H9 (cell line): ENCODE data around the gene ZSCAN5C. TPM values are rescaled to one million over a fixed set of nuclear protein-coding genes. Genes with fewer than 3 reads are reported as not detected.
A peak's percentile ranks its signal among the peaks of the same experiment; 100 is the strongest.

Source experiments
- DNase-seq: peaks from one replicate; pipeline ENCODE4 v3.0.0-alpha.2; 2017
- H2AFZ ChIP-seq: one replicate; pipeline ENCODE4 v1.6.1; 2013; ENCODE audit warnings: mild to moderate bottlenecking, low read length, control low read depth, moderate library complexity
- H2AK5ac ChIP-seq: 2 replicates; pipeline ENCODE4 v1.6.1; 2013; ENCODE audit warnings: low read length, control low read depth, mixed read lengths; ENCODE audit not compliant: insufficient read length
- H2BK120ac ChIP-seq: one replicate; pipeline ENCODE4 v1.6.1; 2013; ENCODE audit warnings: low read depth, mild to moderate bottlenecking, low read length, control low read depth, inconsistent platforms; ENCODE audit not compliant: poor library complexity, severe bottlenecking
- H2BK12ac ChIP-seq: 2 replicates; pipeline ENCODE4 v1.6.1; 2013; ENCODE audit warnings: low read length, control low read depth, mixed read lengths, low read depth; ENCODE audit not compliant: insufficient read length
- H2BK15ac ChIP-seq: 2 replicates; pipeline ENCODE4 v1.6.1; 2013; ENCODE audit warnings: low read depth, low read length, control low read depth
- H2BK20ac ChIP-seq: one replicate; pipeline ENCODE4 v1.6.1; 2013; ENCODE audit warnings: low read depth, mild to moderate bottlenecking, low read length, control low read depth, inconsistent platforms; ENCODE audit not compliant: poor library complexity, severe bottlenecking
- H2BK5ac ChIP-seq: 2 replicates; pipeline ENCODE4 v1.6.1; 2013; ENCODE audit warnings: low read length, control low read depth, mixed read lengths; ENCODE audit not compliant: insufficient read length
- H3K14ac ChIP-seq: 2 replicates; pipeline ENCODE4 v1.6.1; 2013; ENCODE audit warnings: low read length, control low read depth; ENCODE audit not compliant: insufficient read depth
- H3K18ac ChIP-seq: 2 replicates; pipeline ENCODE4 v1.6.1; 2013; ENCODE audit warnings: low read depth, mild to moderate bottlenecking, mixed read lengths, low read length, control low read depth; ENCODE audit not compliant: insufficient read length
- H3K23ac ChIP-seq: 2 replicates; pipeline ENCODE4 v1.6.1; 2013; ENCODE audit warnings: low read length, control low read depth, mixed read lengths, low read depth; ENCODE audit not compliant: insufficient read length
- H3K23me2 ChIP-seq: 2 replicates; pipeline ENCODE4 v1.6.1; 2013; ENCODE audit warnings: low read depth, mild to moderate bottlenecking, mixed read lengths, low read length, control low read depth; ENCODE audit not compliant: insufficient read length, poor library complexity, severe bottlenecking
- H3K27ac ChIP-seq: 2 replicates; pipeline ENCODE4 v1.5.1; 2013; ENCODE audit warnings: low read length, control low read depth, mixed read lengths, low read depth; ENCODE audit not compliant: insufficient read length
- H3K27me3 ChIP-seq: 2 replicates; pipeline ENCODE4 v1.6.1; 2013; ENCODE audit warnings: low read length, control low read depth, inconsistent platforms; ENCODE audit not compliant: insufficient read depth
- H3K4ac ChIP-seq: 2 replicates; pipeline ENCODE4 v1.6.1; 2013; ENCODE audit warnings: low read depth, mild to moderate bottlenecking, control low read depth, inconsistent platforms, low read length, moderate library complexity
- H3K4me1 ChIP-seq: 2 replicates; pipeline ENCODE4 v1.6.1; 2013; ENCODE audit warnings: low read length, control low read depth, inconsistent platforms; ENCODE audit not compliant: insufficient read depth
- H3K4me2 ChIP-seq: 2 replicates; pipeline ENCODE4 v1.6.1; 2013; ENCODE audit warnings: low read length, control low read depth, mixed read lengths; ENCODE audit not compliant: insufficient read length, insufficient read depth
- H3K56ac ChIP-seq: 2 replicates; pipeline ENCODE4 v1.6.1; 2013; ENCODE audit warnings: low read depth, mild to moderate bottlenecking, mixed read lengths, low read length, control low read depth; ENCODE audit not compliant: insufficient read length
- H3K79me1 ChIP-seq: 2 replicates; pipeline ENCODE4 v1.6.1; 2013; ENCODE audit warnings: low read depth, mild to moderate bottlenecking, moderate library complexity, low read length, control low read depth, inconsistent platforms; ENCODE audit not compliant: insufficient read depth, poor library complexity, severe bottlenecking
- H3K79me2 ChIP-seq: 2 replicates; pipeline ENCODE4 v1.6.1; 2013; ENCODE audit warnings: low read length, control low read depth, inconsistent platforms; ENCODE audit not compliant: insufficient read depth
- H3K9ac ChIP-seq: 2 replicates; pipeline ENCODE4 v1.6.1; 2013; ENCODE audit warnings: low read length, control low read depth, mixed read lengths; ENCODE audit not compliant: insufficient read length; ENCODE audit errors: extremely low read depth
- H3K9me3 ChIP-seq: one replicate; pipeline ENCODE4 v1.6.1; 2013; ENCODE audit warnings: low read depth, low read length, inconsistent platforms; ENCODE audit not compliant: control insufficient read depth
- H3T11ph ChIP-seq: one replicate; pipeline ENCODE4 v1.6.1; 2013; ENCODE audit warnings: mild to moderate bottlenecking, low read length, control low read depth, inconsistent platforms
- H4K20me1 ChIP-seq: one replicate; pipeline ENCODE4 v1.6.1; 2013; ENCODE audit not compliant: control insufficient read depth, insufficient read length, insufficient read depth
- H4K5ac ChIP-seq: 2 replicates; pipeline ENCODE4 v1.6.1; 2013; ENCODE audit warnings: low read depth, mild to moderate bottlenecking, mixed read lengths, low read length, control low read depth; ENCODE audit not compliant: insufficient read length
- H4K8ac ChIP-seq: replicated peaks from 2 replicates; pipeline ENCODE4 v1.6.1; 2013; ENCODE audit warnings: low read length, control low read depth, mixed read lengths, low read depth; ENCODE audit not compliant: insufficient read length
- H4K91ac ChIP-seq: 2 replicates; pipeline ENCODE4 v1.6.1; 2013; ENCODE audit warnings: low read depth, mild to moderate bottlenecking, moderate library complexity, mixed read lengths, low read length, control low read depth; ENCODE audit not compliant: insufficient read length
- H3K27ac Mint-ChIP-seq, 3 experiments: 2 replicates in 2 of 3; 3 replicates in 1 of 3; pipeline ENCODE4 v1.8.0; 2020 to 2021; ENCODE audit warnings: mixed read lengths in 3 of 3, mild to moderate bottlenecking in 1 of 3, moderate library complexity in 1 of 3
- H3K27me3 Mint-ChIP-seq: 2 replicates; pipeline ENCODE4 v1.8.0; 2021; ENCODE audit warnings: low read depth, mild to moderate bottlenecking, moderate library complexity, mixed read lengths
- H3K36me3 Mint-ChIP-seq, 3 experiments: 2 replicates in 2 of 3; 3 replicates in 1 of 3; pipeline ENCODE4 v1.8.0; 2020 to 2021; ENCODE audit warnings: low read depth in 3 of 3, mixed read lengths in 3 of 3; ENCODE audit not compliant: insufficient read depth in 1 of 3
- H3K4me1 Mint-ChIP-seq, 2 experiments: 2 replicates each; pipeline ENCODE4 v1.8.0; 2020; ENCODE audit warnings: mixed read lengths in 2 of 2
- H3K4me3 Mint-ChIP-seq, 2 experiments: 2 replicates in 1 of 2; 3 replicates in 1 of 2; pipeline ENCODE4 v1.8.0; 2020 to 2021; ENCODE audit warnings: mild to moderate bottlenecking in 2 of 2, mixed read lengths in 2 of 2, moderate library complexity in 1 of 2
- H3K9me3 Mint-ChIP-seq, 2 experiments: 2 replicates in 1 of 2; 3 replicates in 1 of 2; pipeline ENCODE4 v1.8.0; 2020; ENCODE audit warnings: mild to moderate bottlenecking in 2 of 2, mixed read lengths in 2 of 2, moderate library complexity in 1 of 2
- WGBS: extraction: QIAGEN DNeasy Blood & Tissue Kit; methylation state at CpG from one replicate; pipeline ENCODE4 v1.1.7; 2013; ENCODE audit warnings: missing lambda C conversion rate, low lambda C conversion rate, mixed read lengths; ENCODE audit not compliant: insufficient read length; ENCODE audit errors: extremely low coverage; 5-methylcytosine and 5-hydroxymethylcytosine counted together
- total RNA-seq: library from RNA; stranded (reverse); gene quantifications from 2 replicates; pipeline ENCODE4 v1.2.1, GENCODE V29; 2021
- TF ChIP-seq, protein P1 (sequence below): fragments of 200-600 bp; sonication (generic); conservative IDR thresholded peaks from 3 replicates; pipeline ENCODE4 v1.8.0; 2021; ENCODE audit warnings: antibody characterized with exemption, mild to moderate bottlenecking

ZSCAN5C gene
- total RNA-seq, 1 experiment from 2014 or later: not detected

GRCh38 chr19:56222901-56223300, 20.8 kb downstream of the ZSCAN5C start:
- Histone ChIP-seq H3K23ac (no peak overlapping the region), H2AK5ac (no peak overlapping the region), H3K14ac (no peak overlapping the region), H3K27ac (no peak overlapping the region), H3K23me2 (no peaks in the 10 kb centered on the region), H2AFZ (no peak overlapping the region), H3K27me3 (no peaks in the 10 kb centered on the region), H2BK5ac (no peak overlapping the region), H3K18ac (no peak overlapping the region), H4K5ac (no peak overlapping the region), H2BK120ac (no peak overlapping the region), H3K4me2 (no peak overlapping the region), H2BK20ac (no peak overlapping the region), H2BK15ac (no peak overlapping the region), H3K4me1 (no peaks in the 10 kb centered on the region), H3K9me3 (no peaks in the 10 kb centered on the region), H4K20me1 (no peaks in the 10 kb centered on the region), H3K9ac (no peak overlapping the region), H3T11ph (no peak overlapping the region), H4K8ac (no peak overlapping the region), H3K4ac (no peak overlapping the region), H3K79me1 (no peaks in the 10 kb centered on the region), H3K56ac (no peak overlapping the region), H3K79me2 (no peaks in the 10 kb centered on the region), H4K91ac (no peak overlapping the region), H2BK12ac (no peak overlapping the region)
- TF ChIP-seq, protein P1, sequence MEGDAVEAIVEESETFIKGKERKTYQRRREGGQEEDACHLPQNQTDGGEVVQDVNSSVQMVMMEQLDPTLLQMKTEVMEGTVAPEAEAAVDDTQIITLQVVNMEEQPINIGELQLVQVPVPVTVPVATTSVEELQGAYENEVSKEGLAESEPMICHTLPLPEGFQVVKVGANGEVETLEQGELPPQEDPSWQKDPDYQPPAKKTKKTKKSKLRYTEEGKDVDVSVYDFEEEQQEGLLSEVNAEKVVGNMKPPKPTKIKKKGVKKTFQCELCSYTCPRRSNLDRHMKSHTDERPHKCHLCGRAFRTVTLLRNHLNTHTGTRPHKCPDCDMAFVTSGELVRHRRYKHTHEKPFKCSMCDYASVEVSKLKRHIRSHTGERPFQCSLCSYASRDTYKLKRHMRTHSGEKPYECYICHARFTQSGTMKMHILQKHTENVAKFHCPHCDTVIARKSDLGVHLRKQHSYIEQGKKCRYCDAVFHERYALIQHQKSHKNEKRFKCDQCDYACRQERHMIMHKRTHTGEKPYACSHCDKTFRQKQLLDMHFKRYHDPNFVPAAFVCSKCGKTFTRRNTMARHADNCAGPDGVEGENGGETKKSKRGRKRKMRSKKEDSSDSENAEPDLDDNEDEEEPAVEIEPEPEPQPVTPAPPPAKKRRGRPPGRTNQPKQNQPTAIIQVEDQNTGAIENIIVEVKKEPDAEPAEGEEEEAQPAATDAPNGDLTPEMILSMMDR: peak; percentile 16; the same call in 2 of the 3 replicates
- Mint-ChIP-seq H3K9me3 (peaks cover 0 to 16% of the 10 kb centered on the region in 2 experiments; a peak in 2 of 5 replicates), H3K36me3 (peaks cover 0 to 3% (median 0%) of the 10 kb centered on the region in 3 experiments; a peak in 3 of 7 replicates), H3K4me3 (no peak overlapping the region), H3K27me3 (peaks cover 2% of the 10 kb centered on the region; the same call in 1 of the 2 replicates), H3K4me1 (no peaks in the 10 kb centered on the region), H3K27ac (no peak overlapping the region)
- no peak for DNase-seq
- whole genome bisulfite sequencing: no CpG with 5 or more reads among the region's 6 CpGs
